CD8-positive, alpha-beta memory T cell (primary cell): ENCODE measurements around the gene PPP2R3A. TPM values are rescaled to one million over a fixed set of nuclear protein-coding genes. Genes with fewer than 3 reads are reported as not detected.
"Not testable (repeated sequence)": the region's sequence is repeated elsewhere in the genome, so short reads cannot be mapped to it uniquely, and the experiment has no call there.

Experiments used
- CTCF ChIA-PET: fragments of 350-600 bp; sonication (Branson Sonifier 250); formaldehyde crosslinking; loops from one replicate; lab custom pipeline; 2021; ENCODE audit warnings: antibody characterized with exemption; lab: Charles Lee
- POLR2A ChIA-PET: fragments of 350-600 bp; sonication (Branson Sonifier 250); formaldehyde crosslinking; loops from one replicate; lab custom pipeline; 2021; ENCODE audit warnings: antibody characterized with exemption; lab: Charles Lee
- DNase-seq, 5 donors: peaks; one replicate each; pipeline versions ENCODE4 v3.0.0 to v3.0.0-alpha.2; 2020 to 2022; ENCODE audit warnings: mixed read lengths in 1 of 5
- H3K27ac ChIP-seq: one replicate; pipeline ENCODE4 v1.7.0; 2013; ENCODE audit warnings: low read depth, mild to moderate bottlenecking, low read length, moderate library complexity
- H3K27me3 ChIP-seq: 2 replicates; pipeline ENCODE4 v1.7.0; 2013; ENCODE audit warnings: low read length, mild to moderate bottlenecking; ENCODE audit not compliant: insufficient read depth, poor library complexity, severe bottlenecking
- H3K36me3 ChIP-seq: 2 replicates; pipeline ENCODE4 v1.7.0; 2013; ENCODE audit warnings: mild to moderate bottlenecking, low read length, moderate library complexity; ENCODE audit not compliant: insufficient read depth
- H3K4me1 ChIP-seq: 2 replicates; pipeline ENCODE4 v1.7.0; 2013; ENCODE audit warnings: mild to moderate bottlenecking, low read length, moderate library complexity; ENCODE audit not compliant: insufficient read depth
- H3K4me3 ChIP-seq: 2 replicates; pipeline ENCODE4 v1.7.0; 2013; ENCODE audit warnings: mild to moderate bottlenecking, low read length
- H3K9me3 ChIP-seq: 2 replicates; pipeline ENCODE4 v1.7.0; 2013; ENCODE audit warnings: mild to moderate bottlenecking, low read length
- H3K27ac Mint-ChIP-seq, 8 donors: one replicate each; pipeline ENCODE4 v1.8.0; 2020 to 2021; ENCODE audit warnings: mixed read lengths in 8 of 8, mild to moderate bottlenecking in 6 of 8, inconsistent platforms in 3 of 8, moderate library complexity in 3 of 8
- H3K27me3 Mint-ChIP-seq, 2 donors: one replicate each; pipeline ENCODE4 v1.8.0; 2020 to 2021; ENCODE audit warnings: mixed read lengths in 2 of 2, mild to moderate bottlenecking in 1 of 2, moderate library complexity in 1 of 2
- H3K36me3 Mint-ChIP-seq, 3 donors: one replicate each; pipeline ENCODE4 v1.8.0; 2020 to 2021; ENCODE audit warnings: mixed read lengths in 3 of 3, inconsistent platforms in 1 of 3, mild to moderate bottlenecking in 1 of 3
- H3K4me1 Mint-ChIP-seq, 3 donors: one replicate each; pipeline ENCODE4 v1.8.0; 2020 to 2021; ENCODE audit warnings: mixed read lengths in 3 of 3, inconsistent platforms in 1 of 3, mild to moderate bottlenecking in 1 of 3
- H3K4me3 Mint-ChIP-seq, 7 donors: one replicate each; pipeline ENCODE4 v1.8.0; 2020 to 2021; ENCODE audit warnings: mixed read lengths in 7 of 7, mild to moderate bottlenecking in 6 of 7, moderate library complexity in 4 of 7, inconsistent platforms in 2 of 7
- H3K9me3 Mint-ChIP-seq, 5 donors: one replicate each; pipeline ENCODE4 v1.8.0; 2020 to 2022; ENCODE audit warnings: mixed read lengths in 5 of 5, mild to moderate bottlenecking in 3 of 5, moderate library complexity in 2 of 5, inconsistent platforms in 1 of 5
- polyA plus RNA-seq: library from polyadenylated mRNA; unstranded; fragments of 300-500 nt; fragmentation: Illumina TruSeq; gene quantifications from one replicate; pipeline ENCODE4 v1.2.3, GENCODE V29; 2021
- total RNA-seq, 2 experiments: library from RNA; stranded (reverse); gene quantifications; one replicate each; pipeline ENCODE4 v1.2.3, GENCODE V29; 2021

Gene PPP2R3A
- total and polyA plus RNA-seq, 3 experiments from 2014 or later, result 0.04 to 0.22 (median 0.18) TPM

DNA sequence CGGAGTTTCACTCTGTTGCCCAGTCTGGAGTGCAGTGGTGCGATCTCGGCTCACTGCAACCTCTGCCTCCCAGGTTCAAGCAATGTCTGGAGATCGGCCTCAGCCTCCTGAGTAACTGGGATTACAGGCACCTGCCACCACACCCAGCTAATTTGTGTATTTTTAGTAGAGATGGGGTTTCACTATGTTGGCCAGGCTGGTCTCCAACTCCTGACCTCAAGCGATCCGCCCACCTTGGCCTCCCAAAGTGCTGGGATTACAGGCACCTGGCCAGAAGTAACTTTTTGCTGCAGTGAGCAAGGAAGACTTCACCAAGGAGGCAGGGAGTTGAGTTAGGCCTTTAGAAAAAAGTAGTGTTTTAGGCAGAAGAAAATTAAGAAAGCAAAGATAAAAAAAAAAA is 226.7 kb downstream of the PPP2R3A start:
- POLR2A ChIA-PET, result interaction anchor here (1.5 kb wide), 1 partner anchor 560 kb away, joined by 3 read pairs; the partner anchor contains the start of gene STAG1
- H3K36me3 Mint-ChIP-seq, result peaks cover 5 to 64% (median 9%) of the 10 kb centered on the region in 3 donors
- peak overlapping the region; percentile 96 to 100 (median 98) for H3K4me3 Mint-ChIP-seq
- CTCF ChIA-PET, H3K27me3 ChIP-seq, H3K9me3 ChIP-seq, DNase-seq, H3K36me3 ChIP-seq, H3K9me3 Mint-ChIP-seq, H3K27ac ChIP-seq: not testable (repeated sequence)
- peaks cover 0 to 15% of the 10 kb centered on the region in 2 donors for H3K27me3 Mint-ChIP-seq
- Histone ChIP-seq H3K4me3 (peak overlapping the region; percentile 88), H3K4me1 (peaks cover 54% of the 10 kb centered on the region)
- H3K27ac Mint-ChIP-seq, result peak overlapping the region; percentile 65 to 100 (median 98)
- peaks cover 64 to 72% (median 68%) of the 10 kb centered on the region in 3 donors for H3K4me1 Mint-ChIP-seq

DNA sequence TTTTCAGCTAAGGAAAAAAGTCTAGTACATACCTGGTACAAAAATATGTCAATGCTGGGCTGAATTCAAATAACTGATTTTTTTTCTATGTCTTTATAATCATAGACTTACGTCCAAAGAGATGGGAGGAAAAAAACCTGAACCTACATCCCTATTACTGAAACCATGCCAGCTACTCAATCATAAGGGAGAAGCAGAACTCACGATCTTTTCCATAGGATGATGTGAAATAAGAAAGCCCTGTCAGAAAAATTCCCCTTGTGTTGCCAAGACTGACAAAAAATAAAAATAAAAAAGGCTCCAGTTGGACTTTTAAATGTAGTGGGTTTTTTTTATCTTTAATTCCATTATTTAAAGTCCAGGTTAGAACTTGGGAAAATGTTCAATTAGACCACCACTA is 227.3 kb downstream of the PPP2R3A start:
- ChIA-PET CTCF (interaction anchor here (0.7 to 5.1 kb wide), 2 partner anchors 56 to 559 kb away, joined by 3 to 44 read pairs; partner anchors contain the start of gene STAG1), POLR2A (interaction anchor here (0.6 to 1.5 kb wide), 2 partner anchors 60 to 559 kb away, joined by 3 to 4 read pairs; partner anchors contain the start of gene STAG1)

DNA sequence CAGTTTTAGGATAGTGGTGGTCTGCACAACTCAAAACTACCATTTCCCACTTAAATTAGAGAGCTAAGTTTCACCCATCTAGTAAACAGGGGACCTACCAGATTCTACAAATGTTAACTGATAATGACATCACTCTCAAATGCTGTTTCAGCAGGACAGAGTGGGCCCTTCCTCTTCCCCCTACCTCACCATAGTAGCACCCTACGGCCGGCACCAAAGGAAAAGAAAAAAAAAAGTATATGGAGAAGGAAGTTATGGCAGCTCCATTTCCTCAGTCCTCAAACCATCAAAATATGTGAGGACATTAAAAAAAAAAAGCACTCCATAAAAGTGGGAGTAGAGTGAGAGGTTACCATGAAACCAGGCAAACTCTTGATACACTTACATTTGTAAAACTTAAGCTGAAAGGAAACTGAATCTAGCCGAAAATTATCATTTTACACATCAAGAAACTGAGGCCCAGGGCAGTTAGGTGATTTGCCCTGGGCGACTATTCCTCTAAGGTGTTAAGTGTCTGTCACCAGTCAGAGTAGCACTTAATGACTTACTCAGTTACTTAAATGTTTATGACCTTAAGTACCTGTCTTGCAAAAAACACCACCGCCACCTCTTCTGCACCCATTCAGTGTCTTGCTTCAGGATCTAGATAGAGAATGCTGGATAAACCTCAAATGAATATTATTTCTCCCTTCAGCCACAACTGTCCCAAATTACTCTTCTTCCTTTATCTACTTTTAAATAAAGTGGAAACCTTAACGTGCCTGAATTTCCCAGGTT is 227.9 kb downstream of the PPP2R3A start:
- DNase-seq, result no peak
- H3K9me3 Mint-ChIP-seq, result peaks cover 0 to 2% (median 0%) of the 10 kb centered on the region in 5 donors
- Histone ChIP-seq H3K27ac (peak overlapping the region; percentile 84), H3K36me3 (no peaks in the 10 kb centered on the region), H3K27me3 (no peaks in the 10 kb centered on the region), H3K4me3 (peak overlapping the region; percentile 88), H3K4me1 (peaks cover 53% of the 10 kb centered on the region), H3K9me3 (no peaks in the 10 kb centered on the region)
- peaks cover 0 to 15% of the 10 kb centered on the region in 2 donors for H3K27me3 Mint-ChIP-seq
- CTCF ChIA-PET, result interaction anchor here (0.7 to 5.1 kb wide), 3 partner anchors 11 to 559 kb away, joined by 3 to 44 read pairs (median 6); partner anchors contain the start of gene STAG1
- peaks cover 63 to 70% (median 67%) of the 10 kb centered on the region in 3 donors for H3K4me1 Mint-ChIP-seq
- H3K27ac Mint-ChIP-seq, result peak overlapping the region; percentile 93 to 100 (median 99)
- POLR2A ChIA-PET, result interaction anchor here (0.6 to 1.5 kb wide), 5 partner anchors 8 to 669 kb away, joined by 3 to 5 read pairs (median 3); partner anchors contain the start of genes NCK1 and STAG1
- H3K4me3 Mint-ChIP-seq, result peak overlapping the region; percentile 96 to 100 (median 98)
- peaks cover 5 to 60% (median 9%) of the 10 kb centered on the region in 3 donors for H3K36me3 Mint-ChIP-seq

More for the DNA sequence above, 227.3 kb downstream of the PPP2R3A start:
- H3K9me3 Mint-ChIP-seq, result peaks cover 0 to 2% (median 0%) of the 10 kb centered on the region in 5 donors
- peaks cover 5 to 64% (median 9%) of the 10 kb centered on the region in 3 donors for H3K36me3 Mint-ChIP-seq
- H3K27ac ChIP-seq, result peak overlapping the region; percentile 84
- peak overlapping the region; percentile 88 for H3K4me3 ChIP-seq
- peak overlapping the region; percentile 96 to 100 (median 98) for H3K4me3 Mint-ChIP-seq
- H3K4me1 ChIP-seq, result peaks cover 54% of the 10 kb centered on the region
- peaks cover 0 to 15% of the 10 kb centered on the region in 2 donors for H3K27me3 Mint-ChIP-seq
- H3K9me3 ChIP-seq, result no peaks in the 10 kb centered on the region
- DNase-seq, result no peak
- no peaks in the 10 kb centered on the region for H3K36me3 ChIP-seq
- no peaks in the 10 kb centered on the region for H3K27me3 ChIP-seq
- H3K4me1 Mint-ChIP-seq, result peaks cover 64 to 72% (median 69%) of the 10 kb centered on the region in 3 donors
- H3K27ac Mint-ChIP-seq, result peak overlapping the region; percentile 65 to 100 (median 98)

- H3K4me1 Mint-ChIP-seq, result peaks cover 52 to 58% (median 56%) of the 10 kb centered on the region in 3 donors
Observed at GRCh38 chr3:136194409-136195257, 229.1 kb downstream of the PPP2R3A start.

DNA sequence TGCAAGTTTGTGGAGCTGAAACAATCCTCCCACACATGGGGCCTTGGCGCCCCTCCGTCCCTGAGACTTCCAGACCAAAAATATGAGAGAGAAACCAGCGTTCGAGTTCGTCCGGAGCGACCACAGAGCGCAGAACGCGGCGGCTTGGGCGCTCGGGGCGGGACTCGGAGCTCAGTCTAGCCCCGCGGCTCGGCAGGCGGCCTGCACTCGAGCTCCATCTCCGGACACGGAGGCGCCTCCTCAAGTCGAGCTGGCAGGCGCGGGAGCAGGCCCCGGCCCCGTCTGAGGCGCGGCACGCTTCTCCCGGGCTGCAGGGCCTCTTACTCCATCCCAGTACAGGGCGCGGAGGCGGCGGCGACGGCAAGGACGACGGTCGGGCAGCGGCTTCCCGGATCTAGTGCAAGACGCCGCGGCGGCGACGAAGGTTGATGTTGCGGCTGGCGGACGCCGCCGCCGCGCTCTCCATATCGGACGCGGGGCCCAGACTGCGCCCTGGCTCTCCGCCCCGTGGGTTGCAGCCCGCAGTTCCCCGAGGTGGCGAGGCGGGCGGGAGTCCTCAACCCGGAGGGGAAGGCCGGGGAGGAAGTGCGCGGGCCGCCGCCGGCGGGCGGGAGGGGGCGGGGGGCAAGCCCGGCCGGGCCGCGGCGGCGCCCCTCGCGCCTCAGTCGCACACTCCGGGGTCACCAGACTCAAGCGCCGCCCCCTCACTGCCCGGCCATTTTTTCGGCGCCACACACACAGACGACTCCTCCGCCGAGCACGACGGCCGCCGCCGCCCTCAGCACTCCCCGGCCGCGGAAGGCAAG is 229.9 kb downstream of the PPP2R3A start:
- peak overlapping the region; percentile 84 for H3K27ac ChIP-seq
- Mint-ChIP-seq H3K27ac (peak overlapping the region; percentile 98 to 100 (median 99)), H3K27me3 (peaks cover 0 to 15% of the 10 kb centered on the region in 2 donors), H3K36me3 (peaks cover 3 to 55% (median 9%) of the 10 kb centered on the region in 3 donors), H3K4me1 (peaks cover 44 to 50% (median 48%) of the 10 kb centered on the region in 3 donors), H3K4me3 (peak overlapping the region; percentile 96 to 100 (median 98)), H3K9me3 (peaks cover 0 to 2% (median 0%) of the 10 kb centered on the region in 5 donors)
- H3K36me3 ChIP-seq, result no peaks in the 10 kb centered on the region
- no peaks in the 10 kb centered on the region for H3K27me3 ChIP-seq
- no peaks in the 10 kb centered on the region for H3K9me3 ChIP-seq
- ChIA-PET POLR2A (interaction anchor here (0.7 to 4.3 kb wide), 8 partner anchors 9 to 666 kb away, joined by 3 to 61 read pairs (median 7); partner anchors contain the start of genes NCK1, PCCB and STAG1), CTCF (interaction anchor here (0.8 to 5.1 kb wide), 12 partner anchors 10 to 666 kb away, joined by 3 to 44 read pairs (median 4); partner anchors contain the start of genes NCK1 and STAG1)
- peaks cover 35% of the 10 kb centered on the region for H3K4me1 ChIP-seq
- DNase-seq, result peak; percentile 78 to 89 (median 83)
- peak overlapping the region; percentile 89 for H3K4me3 ChIP-seq

More at GRCh38 chr3:136194409-136195257, 229.1 kb downstream of the PPP2R3A start:
- ChIA-PET CTCF (interaction anchor here (0.8 to 5.1 kb wide), 8 partner anchors 9 to 558 kb away, joined by 3 to 44 read pairs (median 4); partner anchors contain the start of gene STAG1), POLR2A (interaction anchor here (0.6 to 4.3 kb wide), 8 partner anchors 9 to 668 kb away, joined by 3 to 61 read pairs (median 4); partner anchors contain the start of genes NCK1, PCCB and STAG1)
- no peaks in the 10 kb centered on the region for H3K27me3 ChIP-seq
- no peaks in the 10 kb centered on the region for H3K36me3 ChIP-seq
- peak; percentile 59 to 88 (median 83) for DNase-seq
- peak overlapping the region; percentile 84 for H3K27ac ChIP-seq
- peaks cover 0 to 2% (median 0%) of the 10 kb centered on the region in 5 donors for H3K9me3 Mint-ChIP-seq
- peak overlapping the region; percentile 96 to 100 (median 98) for H3K4me3 Mint-ChIP-seq
- H3K4me3 ChIP-seq, result peak overlapping the region; percentile 88
- no peaks in the 10 kb centered on the region for H3K9me3 ChIP-seq
- H3K36me3 Mint-ChIP-seq, result peaks cover 3 to 57% (median 9%) of the 10 kb centered on the region in 3 donors
- H3K27me3 Mint-ChIP-seq, result peaks cover 0 to 15% of the 10 kb centered on the region in 2 donors
- H3K27ac Mint-ChIP-seq, result peak overlapping the region; percentile 93 to 100 (median 99)
- H3K4me1 ChIP-seq, result peaks cover 43% of the 10 kb centered on the region

- peaks cover 29% of the 10 kb centered on the region for H3K4me1 ChIP-seq
- Mint-ChIP-seq H3K27me3 (peaks cover 0 to 15% of the 10 kb centered on the region in 2 donors), H3K4me3 (peak within 1 kb of the TSS; percentile 96 to 100 (median 98)), H3K9me3 (peaks cover 0 to 2% (median 0%) of the 10 kb centered on the region in 5 donors), H3K27ac (peak within 1 kb of the TSS; percentile 98 to 100 (median 99)), H3K36me3 (peaks cover 3 to 50% (median 5%) of the 10 kb centered on the region in 3 donors), H3K4me1 (peaks cover 38 to 44% (median 43%) of the 10 kb centered on the region in 3 donors)
- H3K9me3 ChIP-seq, result no peaks in the 10 kb centered on the region
- H3K4me3 ChIP-seq, result peak within 1 kb of the TSS; percentile 89
- no peaks in the 10 kb centered on the region for H3K36me3 ChIP-seq
- no peak for DNase-seq
- ChIA-PET CTCF (interaction anchor here (0.7 to 5.1 kb wide), 10 partner anchors 10 to 666 kb away, joined by 3 to 44 read pairs (median 4); partner anchors contain the start of genes NCK1 and STAG1), POLR2A (interaction anchor here (0.6 to 4.3 kb wide), 11 partner anchors 9 to 666 kb away, joined by 3 to 61 read pairs (median 10); partner anchors contain the start of genes NCK1, PCCB and STAG1)
- peak within 1 kb of the TSS; percentile 84 for H3K27ac ChIP-seq
- no peaks in the 10 kb centered on the region for H3K27me3 ChIP-seq
Observed at GRCh38 chr3:136196064-136196400, 230.5 kb downstream of the PPP2R3A start, which contains the start of gene MSL2. Gene MSL2, minus strand, starts transcription at chr3:136196335. Its CDS starts 1,222 bp downstream, at chr3:136195113.
